VCaP (cell line): ENCODE measurements around the gene CIAO2B.

Source experiments
- H3K27ac ChIP-seq: fragments of 450-650 bp; 2 replicates; pipeline ENCODE4 v1.5.1; 2017
- CTCF ChIP-seq: fragments of 450-650 bp; conservative IDR thresholded peaks from 2 replicates; pipeline ENCODE4 v1.5.1; 2017; ENCODE audit warnings: mild to moderate bottlenecking, moderate library complexity

The CIAO2B gene

DNA sequence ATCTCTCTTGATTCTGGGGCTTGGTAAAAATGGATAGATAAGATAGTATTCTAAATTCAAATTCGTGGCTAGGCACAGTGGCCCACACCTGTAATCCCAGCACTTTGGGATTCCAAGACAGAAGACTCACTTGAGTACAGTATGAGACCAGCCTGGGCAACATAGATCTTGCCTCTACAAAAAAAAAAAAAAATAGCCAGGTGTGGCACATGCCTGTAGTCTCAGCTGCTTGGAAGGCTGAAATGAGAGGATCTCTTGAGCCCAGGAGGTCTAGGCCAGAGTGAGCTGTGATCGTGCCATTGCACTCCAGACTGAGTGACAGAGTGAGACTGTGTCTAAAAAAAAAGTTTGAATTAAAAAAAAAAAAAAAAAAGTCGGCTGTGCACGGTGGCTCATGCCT lies 44.6 kb downstream of the CIAO2B start:
- H3K27ac ChIP-seq: no peak overlapping the region
- TF ChIP-seq CTCF: no peak

DNA sequence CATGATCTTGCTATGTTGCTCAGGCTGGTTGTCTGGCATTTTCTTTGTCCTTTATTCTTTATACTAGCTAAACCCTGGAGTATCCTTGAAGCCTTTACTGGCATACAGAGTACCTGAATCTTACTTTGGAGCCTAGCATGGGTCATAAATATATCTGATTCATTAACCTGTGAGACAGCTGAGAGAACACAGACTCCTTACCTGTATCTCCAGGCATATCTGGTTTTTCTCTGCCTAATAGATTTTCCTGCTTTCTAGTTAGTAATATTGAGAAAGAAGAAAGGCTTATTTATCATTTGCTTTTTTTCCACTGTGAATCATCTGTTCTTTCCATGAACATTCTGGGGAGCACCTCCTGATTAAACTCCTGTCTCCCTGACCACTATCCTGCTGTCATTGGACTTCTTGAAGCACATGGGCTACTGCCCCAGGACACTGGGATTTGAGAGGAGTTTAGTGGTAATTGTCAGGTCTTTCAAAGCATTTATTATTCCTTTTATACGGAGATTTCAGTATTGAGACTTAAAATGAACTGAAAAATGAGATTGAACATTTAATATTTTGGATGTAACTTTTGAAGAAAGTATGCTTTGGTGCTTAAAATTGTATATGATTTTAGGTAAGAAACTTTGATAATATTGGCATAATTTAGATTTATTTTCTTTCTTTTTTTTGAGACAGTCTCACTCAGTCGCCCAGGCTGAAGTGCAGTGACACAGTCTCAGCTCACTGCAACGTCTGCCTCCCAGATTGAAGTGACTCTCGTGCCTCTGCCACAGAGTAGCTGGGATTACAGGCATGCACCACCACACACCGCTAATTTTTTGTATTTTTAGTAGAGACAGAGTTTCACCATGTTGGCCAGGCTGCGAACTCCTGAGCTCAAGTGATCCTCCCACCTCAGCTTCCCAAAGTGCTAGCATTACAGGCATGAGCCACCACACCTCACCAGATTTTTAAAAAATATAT lies 45.3 kb downstream of the CIAO2B start:
- no peak overlapping the region for H3K27ac ChIP-seq
- TF ChIP-seq CTCF: no peak

- no peak for TF ChIP-seq CTCF
- no peak overlapping the region for H3K27ac ChIP-seq
Measured at GRCh38 chr16:66886914-66887313, 47.3 kb downstream of the CIAO2B start.

DNA sequence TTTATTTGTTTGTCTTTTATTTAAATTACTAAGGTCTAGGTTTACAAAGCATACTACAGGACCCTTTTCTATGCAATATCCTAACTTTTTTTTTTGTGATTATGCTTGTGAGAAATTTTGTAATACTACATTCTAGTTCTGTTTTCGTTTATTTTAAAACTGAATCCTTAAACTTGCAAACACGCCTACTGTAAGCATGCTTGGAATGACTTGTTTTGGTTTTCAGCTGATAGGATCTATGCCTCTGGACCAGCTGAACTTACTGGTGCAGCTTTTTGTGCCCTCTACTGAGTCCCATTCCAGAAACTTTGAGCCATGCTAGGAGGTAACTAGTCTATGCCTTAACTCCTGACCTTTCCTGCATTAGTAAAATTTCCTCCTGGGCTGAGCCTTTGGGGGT lies 47.9 kb downstream of the CIAO2B start:
- H3K27ac ChIP-seq: no peak overlapping the region
- no peak for TF ChIP-seq CTCF

- TF ChIP-seq CTCF: no peak
- H3K27ac ChIP-seq: no peak overlapping the region
Measured at GRCh38 chr16:66885491-66885890, 48.7 kb downstream of the CIAO2B start.

DNA sequence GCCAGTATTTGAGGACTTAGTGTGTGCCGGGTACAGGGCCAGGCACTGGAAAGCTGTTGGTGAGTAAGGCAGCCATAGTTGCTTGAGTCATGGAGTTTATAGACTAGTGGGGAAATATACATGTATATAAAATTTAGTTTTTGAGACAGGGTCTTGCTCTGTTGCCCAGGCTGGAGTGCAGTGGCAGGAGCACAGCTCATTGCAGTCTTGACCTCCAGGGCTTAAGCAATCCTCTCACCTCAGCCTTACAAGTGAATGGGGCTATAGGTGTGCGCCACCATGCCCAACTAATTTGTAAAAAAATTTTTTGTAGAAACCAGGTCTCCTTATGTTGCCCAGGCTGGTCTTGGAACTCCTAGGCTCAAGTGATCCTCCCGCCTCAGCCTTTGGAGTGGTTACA lies 51.5 kb downstream of the CIAO2B start:
- TF ChIP-seq CTCF: no peak
- no peak overlapping the region for H3K27ac ChIP-seq
